GM12878 (cell line): ENCODE results near the gene SLC22A3. TPM values are rescaled to one million over a fixed set of nuclear protein-coding genes. Genes with fewer than 3 reads are reported as not detected.

Experiments used
- ATAC-seq: fragments of 200-7000 bp; cut with Tn5 transposase; 3 replicates; pipeline ENCODE4 v1.9.1; 2020; ENCODE audit warnings: mild to moderate bottlenecking, moderate library complexity
- BruUV-seq: library from RNA; stranded (reverse); fragments of 400-500 nt; replicated peaks from 2 replicates; lab custom pipeline; 2021; lab: Mats Ljungman, UMichigan
- CTCF ChIA-PET: fragments of 300-600 bp; sonication (Branson Sonifier 250); formaldehyde crosslinking; extraction: SDS; loops from one replicate; lab custom pipeline; 2021; ENCODE audit warnings: inconsistent platforms; lab: Yijun Ruan, JAX
- POLR2A ChIA-PET: fragments of 350-600 bp; formaldehyde crosslinking; extraction: SDS; loops from one replicate; lab custom pipeline; 2021; ENCODE audit warnings: inconsistent platforms; lab: Charles Lee
- RAD21 ChIA-PET: fragments of 300-600 bp; sonication (Branson Sonifier 250); formaldehyde crosslinking; loops from one replicate; lab custom pipeline; 2023; ENCODE audit warnings: antibody characterized with exemption; ENCODE audit not compliant: unreplicated experiment; lab: Charles Lee
- SMC1A ChIA-PET: fragments of 300-600 bp; sonication (Branson Sonifier 250); formaldehyde crosslinking; loops from one replicate; lab custom pipeline; 2023; ENCODE audit not compliant: unreplicated experiment, uncharacterized antibody; lab: Charles Lee
- DNase-seq: peaks from one replicate; pipeline ENCODE4 v3.0.0-alpha.2; 2011; ENCODE audit warnings: low read depth, low spot score
- FAIRE-seq: peaks from 3 replicates; lab custom pipeline; 2011; peaks lifted over from hg19 to GRCh38; lab: Jason Lieb, UNC
- H2AFZ ChIP-seq: 2 replicates; pipeline ENCODE4 v1.6.0; 2011; ENCODE audit warnings: low read depth, low read length, control low read depth; ENCODE audit not compliant: control insufficient read depth
- H3K27ac ChIP-seq: 2 replicates; pipeline ENCODE4 v1.5.1; 2011; ENCODE audit warnings: control low read depth; ENCODE audit not compliant: control insufficient read depth, insufficient read depth
- H3K27me3 ChIP-seq, 2 experiments: replicated peaks in 1 of 2; 2 replicates each; pipeline versions ENCODE4 v1.6.0 to v1.6.1; 2011; ENCODE audit warnings: low read length in 1 of 2; ENCODE audit not compliant: control insufficient read depth in 2 of 2, insufficient read depth in 2 of 2
- H3K36me3 ChIP-seq, 2 experiments: 2 replicates each; pipeline ENCODE4 v1.5.1; 2011; ENCODE audit warnings: low read length in 1 of 2; ENCODE audit not compliant: control insufficient read depth in 2 of 2, insufficient read depth in 2 of 2
- H3K4me1 ChIP-seq: 2 replicates; pipeline ENCODE4 v1.6.1; 2011; ENCODE audit warnings: mild to moderate bottlenecking, low read length, moderate library complexity, mixed read lengths; ENCODE audit not compliant: control insufficient read depth, insufficient read depth
- H3K4me2 ChIP-seq: 2 replicates; pipeline ENCODE4 v1.6.0; 2011; ENCODE audit warnings: control low read depth; ENCODE audit not compliant: control insufficient read depth, insufficient read depth
- H3K4me3 ChIP-seq: fragments of 200-600 bp; sonication (generic); 2 replicates; pipeline ENCODE4 v1.5.1; 2016
- H3K79me2 ChIP-seq: 2 replicates; pipeline ENCODE4 v1.6.0; 2011; ENCODE audit warnings: low read length; ENCODE audit not compliant: control insufficient read depth, insufficient read depth
- H3K9ac ChIP-seq: 2 replicates; pipeline ENCODE4 v1.8.0; 2011; ENCODE audit warnings: low read length, control low read depth, mixed read lengths; ENCODE audit not compliant: control insufficient read depth, insufficient read depth
- H3K9me3 ChIP-seq: replicated peaks from 3 replicates; pipeline ENCODE4 v1.5.1; 2011; ENCODE audit warnings: mild to moderate bottlenecking, low read length; ENCODE audit not compliant: control insufficient read depth, insufficient read depth
- H4K20me1 ChIP-seq: 2 replicates; pipeline ENCODE4 v1.6.0; 2011; ENCODE audit not compliant: control insufficient read depth, insufficient read depth
- CHD1 ChIP-seq: IDR thresholded peaks from 2 replicates; pipeline ENCODE4 v1.6.1; 2012; ENCODE audit warnings: low read depth, low read length, improper control_type of control experiment
- DPF2 ChIP-seq: fragments of 450-650 bp; IDR thresholded peaks from 2 replicates; pipeline ENCODE4 v1.6.1; 2017; ENCODE audit warnings: mild to moderate bottlenecking
- EP300 ChIP-seq, 2 experiments: fragments of 150-350 bp in 1 of 2; IDR thresholded peaks; 2 replicates each; pipeline ENCODE4 v1.6.1; 2011 to 2012; ENCODE audit warnings: low read depth in 2 of 2, low read length in 2 of 2, borderline replicate concordance in 1 of 2, improper control_type of control experiment in 1 of 2, inconsistent platforms in 1 of 2; ENCODE audit not compliant: control insufficient read depth in 1 of 2
- IRF3 ChIP-seq: fragments of 450-650 bp; IDR thresholded peaks from 2 replicates; pipeline ENCODE4 v1.6.1; 2014; ENCODE audit warnings: mild to moderate bottlenecking
- MYB ChIP-seq: fragments of 150-350 bp; IDR thresholded peaks from 2 replicates; pipeline ENCODE4 v1.6.1; 2014; ENCODE audit warnings: mild to moderate bottlenecking, low read depth, low read length, borderline replicate concordance
- MYC ChIP-seq: IDR thresholded peaks from 2 replicates; pipeline ENCODE4 v1.6.1; 2011; ENCODE audit warnings: mild to moderate bottlenecking, low read length, moderate library complexity, inconsistent platforms; ENCODE audit not compliant: insufficient read depth, insufficient replicate concordance, insufficient read length, severe bottlenecking
- RB1 ChIP-seq: fragments of 450-650 bp; formaldehyde crosslinking; IDR thresholded peaks from 2 replicates; pipeline ENCODE4 v1.6.1; 2017; ENCODE audit warnings: mild to moderate bottlenecking, borderline replicate concordance
- RFX5 ChIP-seq: IDR thresholded peaks from 2 replicates; pipeline ENCODE4 v1.6.1; 2011; ENCODE audit warnings: low read depth, low read length, improper control_type of control experiment
- STAT3 ChIP-seq: IDR thresholded peaks from 2 replicates; pipeline ENCODE4 v1.6.1; 2011; ENCODE audit warnings: low read depth, low read length, improper control_type of control experiment
- SUPT20H ChIP-seq: IDR thresholded peaks from 2 replicates; pipeline ENCODE4 v1.6.1; 2011; ENCODE audit warnings: low read depth, mild to moderate bottlenecking, low read length, moderate library complexity, borderline replicate concordance; ENCODE audit not compliant: control insufficient read depth
- TARDBP ChIP-seq: IDR thresholded peaks from 2 replicates; pipeline ENCODE4 v1.6.1; 2016; ENCODE audit warnings: borderline replicate concordance
- TBL1XR1 ChIP-seq: IDR thresholded peaks from 2 replicates; pipeline ENCODE4 v1.6.1; 2012; ENCODE audit warnings: low read depth, low read length, improper control_type of control experiment
- ZBED1 ChIP-seq: IDR thresholded peaks from 2 replicates; pipeline ENCODE4 v1.6.1; 2016; ENCODE audit warnings: borderline replicate concordance
- WGBS: methylation state at CpG from one replicate; pipeline ENCODE4 v1.1.6; 2016; ENCODE audit warnings: low lambda C conversion rate; ENCODE audit not compliant: insufficient replicate concordance, insufficient coverage; ENCODE audit errors: missing lambda C conversion rate; 5-methylcytosine and 5-hydroxymethylcytosine counted together
- in situ Hi-C: fragments of 300-500 bp; cut with MboI; formaldehyde crosslinking; loops from 9 replicates; pipeline ENCODE4 v1.14.3; 2018; ENCODE audit warnings: mixed read lengths
- intact Hi-C: fragments of 100-400 bp; cut with micrococcal nuclease; formaldehyde crosslinking; loops from one replicate; pipeline ENCODE4 v1.14.2; 2022; ENCODE audit not compliant: unreplicated experiment
- polyA plus RNA-seq, 11 experiments: library from polyadenylated mRNA; depleted of rRNA in 4 of 11; unstranded in 6 of 11; stranded (reverse) in 5 of 11; fragments of >200 nt; fragmentation: Nextera tagmentation in 4 of 11; fragmentation: Illumina TruSeq in 1 of 11; extraction: Ambion mirVana in 4 of 11; extraction: Trizol in 1 of 11; gene quantifications; 1 replicate in 1 of 11; 2 replicates in 10 of 11; pipeline versions ENCODE4 v1.2.1 to v1.2.3, GENCODE V29; 2011 to 2016; ENCODE audit warnings: inconsistent platforms in 2 of 11, missing spikeins in 2 of 11, low read depth in 1 of 11
- total RNA-seq, 4 experiments: library from RNA; depleted of rRNA in 3 of 4; stranded (reverse); fragments of >200 nt in 3 of 4; fragmentation: Illumina TruSeq in 1 of 4; extraction: Trizol in 1 of 4; gene quantifications; 2 replicates each; pipeline versions ENCODE4 v1.2.1 to v1.2.3, GENCODE V29; 2013 to 2021

SLC22A3 gene
- total and polyA plus RNA-seq, 10 of the 15 experiments (the other 5 are each of a cell fraction or from before 2014, with no cell fraction given), result 0.07 to 0.15 TPM; not detected in 8

- in situ Hi-C loops, result no loop called here
- Histone ChIP-seq H2AFZ (no peak overlapping the region), H3K9me3 (no peaks in the 10 kb centered on the region), H3K4me2 (no peak overlapping the region), H3K79me2 (no peaks in the 10 kb centered on the region), H3K9ac (no peak overlapping the region), H3K4me1 (no peaks in the 10 kb centered on the region), H3K27me3 (peaks cover 0 to 3% of the 10 kb centered on the region in 2 experiments; a peak in 2 of 4 replicates), H3K4me3 (no peak overlapping the region), H3K36me3 (no peaks in the 10 kb centered on the region), H3K27ac (no peak overlapping the region), H4K20me1 (no peaks in the 10 kb centered on the region)
- FAIRE-seq (no peak), DNase-seq (no peak), ATAC-seq (no peak)
- intact Hi-C loops, result no loop called here
- 13% methylated on average over 5 of the region's 5 CpGs for WGBS
- POLR2A ChIA-PET, result no interaction called here
- RAD21 ChIA-PET, result no interaction called here
- CTCF ChIA-PET, result no interaction called here
- SMC1A ChIA-PET, result interaction anchor here (0.6 kb wide), 1 partner anchor 21 kb away, joined by 3 read pairs; no protein-coding TSS in a partner anchor
- TF ChIP-seq SUPT20H (no peak), TARDBP (no peak), RB1 (no peak), MYC (no peak), RFX5 (no peak)
- no TSS peak for BruUV-seq
Measured at GRCh38 chr6:160331753-160332152, 16.4 kb upstream of the SLC22A3 start.

GRCh38 chr6:160333101-160333500 lies 15.1 kb upstream of the SLC22A3 start:
- Histone ChIP-seq H3K9me3 (no peaks in the 10 kb centered on the region), H3K4me1 (no peaks in the 10 kb centered on the region), H3K27ac (no peak overlapping the region), H2AFZ (no peak overlapping the region), H4K20me1 (no peaks in the 10 kb centered on the region), H3K9ac (no peak overlapping the region), H3K4me3 (no peak overlapping the region), H3K4me2 (no peak overlapping the region), H3K36me3 (no peaks in the 10 kb centered on the region), H3K27me3 (peaks cover 0 to 3% of the 10 kb centered on the region in 2 experiments; a peak in 2 of 4 replicates), H3K79me2 (no peaks in the 10 kb centered on the region)
- BruUV-seq, result no TSS peak
- no peak for TF ChIP-seq CHD1
- no peak for TF ChIP-seq ZBED1
- no peak for TF ChIP-seq MYB
- TF ChIP-seq RB1, result no peak
- no peak for TF ChIP-seq TBL1XR1
- no peak for TF ChIP-seq DPF2
- no peak for TF ChIP-seq EP300 (IDR thresholded peaks at IDR 0.05; ENCODE audit: borderline replicate concordance in 1 of 2, control insufficient read depth in 1 of 2, low read depth in 2 of 2, low read length in 2 of 2)
- no peak for TF ChIP-seq STAT3
- TF ChIP-seq IRF3, result no peak
- POLR2A ChIA-PET, result no interaction called here
- DNase-seq, result no peak
- 4% methylated on average over 3 of the region's 3 CpGs for WGBS
- FAIRE-seq, result no peak
- in situ Hi-C loops, result no loop called here
- RAD21 ChIA-PET, result no interaction called here
- SMC1A ChIA-PET, result no interaction called here
- CTCF ChIA-PET, result no interaction called here
- no peak for ATAC-seq
- intact Hi-C loops, result no loop called here
